Measurements from ENCODE around the gene TCEA2.

Gene TCEA2

GRCh38 chr20:64106981-64107735, 44.2 kb downstream of the TCEA2 start, which contains the start of gene NPBWR2:
Gene NPBWR2 (minus strand): TSS chr20:64107565. CDS start chr20:64106831, 734 bp downstream.
- Histone ChIP-seq H3K27ac (0 out of 2 replicates have a peak within 1 kb of the TSS, but pooled peaks have one; percentile 10), H4K20me1 (0 out of 2 replicates have a peak, but pooled peaks cover 8% of the 10 kb centered on the region), H3K36me3 (no peaks in the 10 kb centered on the region), H3K4me3 (no peak within 1 kb of the TSS), H3K9ac (0 out of 2 replicates have a peak within 1 kb of the TSS, but pooled peaks have one; percentile 1), H3K4me2 (peak within 1 kb of the TSS; percentile 76), H3K27me3 (peaks cover 21% of the 10 kb centered on the region), H3K4me1 (peaks cover 65% of the 10 kb centered on the region), H3K9me3 (no peaks in the 10 kb centered on the region)
- TF ChIP-seq Cebpa-rat (IDR thresholded peaks at IDR 0.05): no peak

GRCh38 chr20:64107736-64108457, 44.9 kb downstream of the TCEA2 start:
- Histone ChIP-seq H3K27me3 (peaks cover 13% of the 10 kb centered on the region), H3K9me3 (no peaks in the 10 kb centered on the region), H3K36me3 (no peaks in the 10 kb centered on the region), H3K9ac (0 out of 2 replicates have a peak overlapping the region, but pooled peaks have one; percentile 1), H3K4me1 (peaks cover 69% of the 10 kb centered on the region), H4K20me1 (0 out of 2 replicates have a peak, but pooled peaks cover 8% of the 10 kb centered on the region), H3K4me2 (peak overlapping the region; percentile 76), H3K27ac (0 out of 2 replicates have a peak overlapping the region, but pooled peaks have one; percentile 10), H3K4me3 (no peak overlapping the region)
- no peak for TF ChIP-seq Cebpa-rat (IDR thresholded peaks at IDR 0.05)

GRCh38 chr20:64108731-64109681, 46.0 kb downstream of the TCEA2 start:
- H4K20me1 ChIP-seq: no peaks in the 10 kb centered on the region
- peaks cover 74% of the 10 kb centered on the region for H3K4me1 ChIP-seq

GRCh38 chr20:64109831-64110391, 46.9 kb downstream of the TCEA2 start:
- Histone ChIP-seq H4K20me1 (no peaks in the 10 kb centered on the region), H3K4me1 (peaks cover 74% of the 10 kb centered on the region)
- no peak for TF ChIP-seq Cebpa-rat (IDR thresholded peaks at IDR 0.05)

More at GRCh38 chr20:64108731-64109681, 46.0 kb downstream of the TCEA2 start:
- TF ChIP-seq Cebpa-rat (IDR thresholded peaks at IDR 0.05): no peak
- no peak overlapping the region for H3K4me3 ChIP-seq
- H3K27me3 ChIP-seq: peaks cover 2% of the 10 kb centered on the region; the same call in 1 of the 2 replicates
- no peaks in the 10 kb centered on the region for H3K9me3 ChIP-seq
- H3K27ac ChIP-seq: 0 out of 2 replicates have a peak overlapping the region, but pooled peaks have one; percentile 30
- no peaks in the 10 kb centered on the region for H3K36me3 ChIP-seq
- peak overlapping the region; percentile 76 for H3K4me2 ChIP-seq
- H3K9ac ChIP-seq: no peak overlapping the region

GRCh38 chr20:64110411-64111068, 47.5 kb downstream of the TCEA2 start:
- no peaks in the 10 kb centered on the region for H3K9me3 ChIP-seq
- no peaks in the 10 kb centered on the region for H3K27me3 ChIP-seq
- H3K27ac ChIP-seq: no peak overlapping the region
- no peak for TF ChIP-seq Cebpa-rat (IDR thresholded peaks at IDR 0.05)
- H3K9ac ChIP-seq: no peak overlapping the region
- no peaks in the 10 kb centered on the region for H4K20me1 ChIP-seq
- H3K4me2 ChIP-seq: peak overlapping the region; percentile 76
- H3K4me3 ChIP-seq: no peak overlapping the region
- no peaks in the 10 kb centered on the region for H3K36me3 ChIP-seq
- H3K4me1 ChIP-seq: peaks cover 74% of the 10 kb centered on the region

More at GRCh38 chr20:64109831-64110391, 46.9 kb downstream of the TCEA2 start:
- H3K36me3 ChIP-seq: no peaks in the 10 kb centered on the region
- no peak overlapping the region for H3K9ac ChIP-seq
- H3K4me3 ChIP-seq: no peak overlapping the region
- H3K9me3 ChIP-seq: no peaks in the 10 kb centered on the region
- H3K27ac ChIP-seq: no peak overlapping the region
- H3K4me2 ChIP-seq: peak overlapping the region; percentile 76
- no peaks in the 10 kb centered on the region for H3K27me3 ChIP-seq

DNA sequence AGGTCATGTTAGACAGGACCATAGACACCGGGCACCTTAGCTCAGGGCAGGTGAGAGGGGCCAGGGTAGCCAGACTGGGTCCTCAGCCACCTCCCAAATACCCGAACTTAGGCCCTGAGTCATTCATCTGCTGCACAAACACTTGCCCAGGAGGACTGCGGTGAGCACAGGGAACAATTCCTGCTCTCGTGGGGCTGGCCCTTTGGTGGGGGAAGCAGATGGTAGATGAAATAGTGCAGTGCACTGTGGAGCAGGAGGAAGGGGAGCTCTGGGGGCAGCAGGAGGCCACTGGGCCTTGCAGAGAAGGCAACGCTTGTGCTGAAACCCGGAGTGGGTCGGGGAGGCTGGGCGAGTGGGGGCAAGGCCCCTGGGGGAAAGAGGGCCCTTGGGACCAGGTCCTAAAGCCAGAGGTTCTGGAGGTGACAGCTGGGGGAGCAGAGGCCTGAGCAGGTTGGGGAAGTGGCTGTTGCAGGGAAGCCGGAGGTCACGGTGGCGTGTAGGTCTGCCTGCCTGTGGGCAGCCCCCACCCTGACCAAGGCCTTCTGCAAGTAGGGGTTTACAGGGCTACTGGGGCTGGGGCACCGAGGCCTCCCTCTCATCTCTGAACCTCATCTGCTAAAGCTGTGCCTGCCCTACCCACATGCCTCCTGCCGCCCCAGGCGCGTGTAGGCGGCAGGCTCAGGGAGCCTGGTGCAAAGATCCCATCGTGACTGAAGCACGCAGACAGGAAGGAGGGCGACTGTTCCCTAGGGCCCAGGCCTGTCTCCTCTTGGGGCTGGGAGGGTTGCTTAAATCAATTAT, 49.0 kb downstream of the TCEA2 start:
- peaks cover 70% of the 10 kb centered on the region for H3K4me1 ChIP-seq
- no peaks in the 10 kb centered on the region for H3K36me3 ChIP-seq
- H3K27ac ChIP-seq: peak overlapping the region; percentile 52
- H3K4me3 ChIP-seq: no peak overlapping the region
- H3K9me3 ChIP-seq: no peaks in the 10 kb centered on the region
- H3K9ac ChIP-seq: peak overlapping the region; percentile 51; the same call in 1 of the 2 replicates
- no peaks in the 10 kb centered on the region for H3K27me3 ChIP-seq
- H4K20me1 ChIP-seq: no peaks in the 10 kb centered on the region
- H3K4me2 ChIP-seq: peak overlapping the region; percentile 84
- no peak for TF ChIP-seq Cebpa-rat (IDR thresholded peaks at IDR 0.05)

- H3K9ac ChIP-seq: peak overlapping the region; percentile 51; the same call in 1 of the 2 replicates
- no peak for TF ChIP-seq Cebpa-rat (IDR thresholded peaks at IDR 0.05)
- H3K27ac ChIP-seq: peak overlapping the region; percentile 52
- no peak overlapping the region for H3K4me3 ChIP-seq
- H3K27me3 ChIP-seq: no peaks in the 10 kb centered on the region
- H3K36me3 ChIP-seq: no peaks in the 10 kb centered on the region
- peak overlapping the region; percentile 84 for H3K4me2 ChIP-seq
- peaks cover 62% of the 10 kb centered on the region for H3K4me1 ChIP-seq
- H3K9me3 ChIP-seq: no peaks in the 10 kb centered on the region
- no peaks in the 10 kb centered on the region for H4K20me1 ChIP-seq
These were observed 49.9 kb downstream of the TCEA2 start for GRCh38 chr20:64112691-64113443.
